HG03442 (cell line): ENCODE data around the gene LYZL1.
"Not testable (repeated sequence)": the region's sequence is repeated elsewhere in the genome, so short reads cannot be mapped to it uniquely, and the experiment has no call there.

Experiments
- ATAC-seq: cut with Tn5 transposase; IDR thresholded peaks from one replicate; pipeline ENCODE4 v1.9.1; 2021; ENCODE audit warnings: mild to moderate bottlenecking, moderate library complexity; ENCODE audit not compliant: unreplicated experiment

Gene LYZL1

DNA sequence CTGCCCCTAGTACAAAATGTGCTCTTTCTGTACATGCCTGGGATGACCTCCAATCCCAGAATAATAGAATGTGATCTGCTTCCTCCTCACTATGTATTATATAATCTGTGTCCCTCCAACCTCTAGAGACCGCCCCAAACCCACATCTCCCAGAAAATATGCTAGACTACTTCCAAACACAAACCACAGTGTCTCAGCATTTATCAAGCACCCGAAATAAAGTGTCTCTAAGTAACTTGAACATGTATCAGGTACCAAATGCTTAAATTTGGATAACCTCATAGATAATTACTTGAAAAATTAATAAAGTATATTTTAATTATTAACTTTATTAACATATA is 16.1 kb downstream of the LYZL1 start:
- ATAC-seq = no peak

DNA sequence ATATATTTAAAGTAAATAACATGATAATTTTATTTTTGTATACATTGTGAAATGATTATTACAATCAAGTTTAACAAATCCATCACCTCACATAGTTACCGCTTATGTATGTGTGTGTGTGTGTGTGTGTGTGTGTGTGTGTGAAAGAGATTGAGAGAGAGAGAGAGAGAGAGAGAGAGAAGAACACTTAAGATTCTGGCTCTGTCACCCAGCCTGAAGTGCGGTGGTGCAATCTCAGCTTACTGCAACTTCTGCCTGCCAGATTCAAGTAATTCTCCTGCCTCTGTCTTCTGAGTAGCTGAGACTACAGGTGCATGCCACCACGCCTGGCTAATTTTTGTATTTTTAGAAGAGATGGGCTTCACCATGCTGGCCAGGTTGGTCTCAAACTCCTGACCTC is 17.8 kb downstream of the LYZL1 start:
- no peak for ATAC-seq

DNA sequence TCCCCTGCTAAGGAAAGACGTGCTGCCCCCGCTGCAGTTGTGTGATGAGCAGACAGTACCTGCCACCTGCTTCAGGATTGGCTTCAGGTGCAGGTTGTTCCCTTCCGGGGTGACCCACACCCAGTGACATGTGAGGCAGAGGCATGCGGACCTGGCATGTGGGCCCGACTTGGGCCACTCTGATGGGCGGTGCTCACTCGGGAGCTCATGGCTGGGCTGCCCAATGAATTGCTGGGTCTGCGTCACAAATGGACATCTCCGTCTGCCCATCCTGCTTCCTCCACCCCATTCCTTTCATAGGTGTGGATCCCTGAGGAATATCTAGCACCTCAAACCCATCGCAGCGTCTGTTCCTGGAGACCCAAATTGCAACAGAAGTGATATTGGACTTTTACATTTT is 19.3 kb downstream of the LYZL1 start:
- not testable (repeated sequence) for ATAC-seq

DNA sequence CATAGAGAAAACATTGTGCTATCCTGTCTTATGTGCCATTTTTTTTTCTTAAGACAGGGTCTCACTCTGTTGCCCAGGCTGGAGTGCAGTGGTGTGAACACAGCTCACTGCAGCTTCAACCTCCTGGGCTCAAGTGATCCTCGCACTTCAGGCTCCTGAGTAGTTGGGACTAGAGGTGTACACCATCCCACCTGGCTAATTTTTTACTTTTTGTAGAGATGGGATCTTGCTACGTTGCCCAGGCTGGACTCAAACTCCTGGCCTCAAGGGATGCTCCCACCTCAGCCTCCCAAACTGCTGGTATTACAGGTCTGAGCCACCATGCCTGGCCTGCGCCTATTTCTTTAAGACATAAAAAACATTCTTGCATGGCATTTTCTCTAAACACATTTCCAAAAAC is 20.6 kb downstream of the LYZL1 start:
- no peak for ATAC-seq

DNA sequence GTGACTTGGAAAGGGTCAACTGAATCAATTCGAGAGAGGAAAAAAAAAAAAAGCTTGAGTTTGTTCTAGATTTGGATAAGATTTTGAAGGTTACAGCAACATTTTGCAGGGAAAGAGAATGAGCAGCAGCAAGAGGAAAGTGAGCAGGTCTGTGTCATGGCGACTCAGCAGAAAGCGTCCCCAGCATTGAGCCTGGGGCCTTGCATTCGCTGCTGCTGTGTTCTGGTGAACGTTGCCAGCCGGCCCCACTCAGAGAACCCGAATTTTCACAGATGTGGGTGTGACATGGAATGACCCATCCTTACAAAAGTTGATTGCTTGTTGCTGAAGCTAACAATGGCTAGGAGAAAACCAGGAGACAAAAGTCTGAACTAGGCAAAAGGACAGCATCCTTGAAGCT is 21.6 kb downstream of the LYZL1 start:
- ATAC-seq = not testable (repeated sequence)

DNA sequence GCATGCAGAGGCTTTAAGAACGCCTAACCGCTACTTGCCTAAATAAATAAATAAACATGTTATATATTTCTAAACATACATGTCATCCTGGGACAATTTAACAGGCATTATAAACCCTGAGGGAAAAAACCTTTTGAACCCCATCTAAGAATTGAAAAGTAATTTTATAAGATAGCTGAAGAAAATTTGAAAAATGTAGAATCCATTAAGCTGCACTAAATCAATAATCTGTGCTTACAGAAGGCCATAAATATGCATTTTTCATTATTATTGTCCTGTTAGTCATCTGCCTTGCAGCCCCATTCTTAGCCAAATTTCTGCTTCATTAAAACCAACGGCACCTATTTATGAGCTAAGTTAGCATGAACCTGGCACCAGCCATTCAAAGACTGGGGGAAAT is 24.2 kb downstream of the LYZL1 start:
- ATAC-seq = no peak

DNA sequence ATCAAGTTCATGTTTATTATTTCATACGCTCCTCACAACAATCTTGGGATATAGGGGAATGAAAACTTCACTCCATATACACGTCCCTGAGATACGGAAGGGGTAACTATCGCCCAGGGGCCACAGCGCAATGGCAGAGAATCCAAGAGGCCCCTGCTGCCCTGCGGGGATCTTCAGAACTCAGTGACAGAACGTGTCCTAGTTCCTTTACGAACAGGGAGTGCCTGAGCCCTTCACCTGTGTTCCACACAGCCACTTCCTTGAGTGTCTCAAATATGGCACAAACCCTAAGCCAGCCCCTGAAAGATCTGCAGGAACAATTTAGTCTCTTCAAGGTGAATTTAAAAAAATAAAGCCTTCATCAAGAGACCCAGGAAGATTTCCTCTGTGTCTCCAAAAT is 25.9 kb downstream of the LYZL1 start:
- no peak for ATAC-seq

DNA sequence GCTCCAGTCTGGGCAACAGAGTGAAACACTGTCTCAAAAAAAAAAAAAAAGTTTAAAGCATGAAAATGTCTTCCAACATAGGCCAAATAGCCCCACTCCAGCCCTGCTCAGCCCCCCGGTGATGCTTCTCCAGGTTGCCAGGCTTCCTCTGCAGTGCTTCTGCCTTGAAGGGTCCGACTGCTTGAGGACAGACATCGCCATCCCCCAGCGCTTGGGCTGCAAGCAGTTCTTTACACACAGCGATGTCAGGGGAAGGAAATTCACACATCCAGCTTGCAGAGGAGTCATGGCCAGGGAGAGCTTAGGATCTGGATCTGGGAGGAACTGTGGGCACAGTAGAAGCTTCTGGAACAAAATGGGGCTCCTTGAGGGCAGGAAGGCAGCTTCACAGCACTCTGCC is 26.9 kb downstream of the LYZL1 start:
- ATAC-seq = no peak

DNA sequence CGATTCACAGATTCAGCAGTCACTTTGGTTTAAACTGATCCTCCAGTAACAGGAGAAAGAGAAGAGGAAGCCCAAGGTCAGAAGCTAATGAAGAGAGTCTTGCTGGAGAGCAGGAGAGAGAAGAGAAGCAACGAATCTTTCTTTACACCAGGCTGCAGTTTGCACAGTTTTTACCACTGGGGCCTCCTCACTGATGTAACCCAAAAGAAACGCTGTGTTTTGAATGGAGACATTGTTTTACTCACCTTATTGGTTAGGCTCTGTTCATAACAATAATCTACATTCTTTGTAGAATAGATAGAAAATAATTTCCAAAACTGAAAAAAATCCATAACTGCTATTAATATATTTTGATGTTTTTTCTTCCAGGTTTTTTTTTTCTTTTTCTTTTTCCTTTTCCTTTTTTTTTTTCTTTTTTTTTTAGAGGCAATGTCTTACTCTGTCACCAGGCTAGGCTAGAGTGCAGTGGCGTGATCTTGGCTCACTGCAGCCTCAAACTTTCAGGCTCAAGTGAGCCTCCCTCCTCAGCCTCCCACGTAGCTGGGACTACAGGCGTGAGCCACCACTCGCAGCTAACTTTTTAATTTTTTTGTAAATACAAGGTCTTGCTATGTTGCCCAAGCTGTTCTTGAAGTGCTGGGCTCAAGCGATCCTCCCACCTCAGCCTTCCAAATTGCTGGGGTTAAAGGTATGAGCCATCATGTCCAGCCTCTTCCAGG is 27.6 kb downstream of the LYZL1 start:
- ATAC-seq = no peak

DNA sequence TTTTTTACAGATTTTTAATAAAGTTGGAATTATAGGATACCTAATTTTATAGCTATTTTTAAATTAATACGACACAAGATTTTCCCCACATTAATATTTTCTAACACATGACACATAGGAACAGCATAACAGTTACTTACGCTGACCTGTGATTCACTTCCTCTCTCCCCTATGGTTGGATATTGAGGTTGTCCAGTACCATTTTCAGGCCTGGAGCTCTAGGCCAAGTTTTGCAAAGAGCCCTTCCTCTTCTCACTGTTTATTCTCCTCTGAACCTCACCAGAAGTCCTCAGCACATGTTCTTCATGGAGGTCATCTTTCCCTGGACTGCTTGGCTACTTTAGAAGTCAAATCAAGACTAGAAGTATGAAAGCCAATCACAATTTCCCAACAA is 28.2 kb downstream of the LYZL1 start:
- ATAC-seq = no peak

DNA sequence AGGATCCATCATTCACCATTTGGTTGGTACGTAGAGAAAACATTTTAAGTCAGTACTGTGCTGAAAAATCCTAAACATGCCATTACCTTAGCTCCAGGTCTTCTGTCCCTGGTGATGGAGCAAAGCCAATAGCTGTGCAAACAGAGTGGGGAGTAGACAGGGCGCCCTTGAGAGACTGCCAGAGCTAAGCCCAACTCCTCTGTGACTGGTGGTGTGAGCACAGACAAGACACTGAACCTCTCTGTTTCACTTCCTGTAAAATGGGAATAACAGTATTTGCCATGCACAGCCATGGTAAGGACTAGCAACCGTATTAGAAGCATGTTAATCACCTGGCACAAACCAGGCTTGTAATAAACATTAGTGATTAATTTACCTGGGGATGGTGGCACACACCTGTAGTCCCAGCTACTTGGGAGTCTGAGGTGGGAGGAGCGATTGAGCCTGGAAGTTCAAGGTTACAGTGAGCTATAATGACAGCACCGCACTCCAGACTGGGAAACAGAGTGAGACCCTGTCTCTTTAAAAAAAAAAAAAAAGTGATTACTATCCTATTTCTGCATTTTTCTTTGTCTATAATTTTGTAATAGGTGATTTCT is 28.7 kb downstream of the LYZL1 start:
- ATAC-seq = no peak

DNA sequence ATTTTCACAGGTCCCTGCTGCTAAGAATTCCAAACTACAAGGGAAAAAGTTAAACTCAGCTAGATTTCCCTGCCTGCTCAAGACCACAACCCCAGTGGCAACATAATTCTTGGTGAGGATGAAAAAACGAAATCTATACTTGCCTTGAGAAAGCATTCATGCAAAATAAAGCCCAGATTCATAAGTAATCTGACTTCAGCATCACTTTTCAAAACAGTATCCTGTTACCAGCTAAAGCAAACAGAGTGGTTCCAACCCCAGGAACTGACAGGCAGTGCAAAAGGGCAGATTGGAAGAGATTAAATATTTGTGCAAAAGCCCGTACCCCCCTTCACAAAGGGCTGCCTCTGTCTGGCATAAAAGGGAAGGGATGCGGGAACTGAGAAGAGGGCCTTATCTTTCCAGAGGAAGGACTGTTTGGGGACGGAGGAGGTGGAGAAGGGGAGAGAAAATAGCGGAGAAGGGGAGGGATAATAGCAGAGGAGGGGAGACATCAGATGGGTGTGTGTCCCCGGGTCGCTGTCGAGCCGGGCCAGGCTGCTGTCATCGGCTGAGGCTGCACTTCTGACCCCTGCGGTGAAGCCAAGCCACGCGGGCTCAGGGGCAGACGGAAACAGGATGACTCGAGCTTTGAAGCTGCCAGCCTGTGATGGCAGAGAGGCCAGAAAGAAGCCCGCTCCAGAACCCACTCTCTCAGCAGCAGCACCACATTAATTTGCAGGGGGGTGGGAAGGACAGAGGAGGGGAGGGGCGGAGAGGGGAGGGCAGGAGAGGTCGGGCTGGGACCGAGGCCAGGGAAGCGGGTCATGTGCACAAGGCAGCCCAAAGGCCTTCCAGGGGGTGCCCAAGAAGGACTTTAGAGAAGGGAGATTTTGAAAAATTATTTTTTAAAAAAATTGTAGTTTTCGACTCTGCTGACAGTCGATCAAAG is 29.5 kb downstream of the LYZL1 start:
- not testable (repeated sequence) for ATAC-seq

DNA sequence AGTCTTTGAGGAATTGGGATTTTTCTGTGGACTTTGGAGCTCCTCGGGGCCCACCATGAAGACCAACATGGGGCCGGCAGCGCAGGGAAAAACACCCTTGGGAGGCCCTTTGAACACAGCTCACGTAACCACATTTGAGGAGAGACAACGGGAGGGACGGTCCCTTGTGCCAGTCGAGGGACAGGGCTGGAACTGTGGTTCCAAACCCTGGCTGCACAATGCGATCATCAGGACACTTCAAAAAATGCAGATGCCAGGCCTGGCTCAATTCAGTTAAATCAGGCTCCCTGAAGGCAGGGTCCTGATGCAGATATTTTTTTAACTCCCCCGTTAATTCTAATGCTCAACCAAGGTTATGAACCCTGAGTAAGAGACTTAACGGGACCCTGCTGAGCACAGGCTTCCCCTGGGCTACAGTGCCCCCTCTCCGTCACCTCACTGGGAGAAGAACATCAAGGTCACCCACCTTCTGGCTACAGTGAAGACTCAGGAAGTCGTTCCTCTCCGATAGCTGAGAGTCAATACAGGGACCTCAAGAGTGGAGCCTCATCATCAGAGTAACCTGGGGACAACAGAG is 30.4 kb downstream of the LYZL1 start:
- ATAC-seq = no peak

DNA sequence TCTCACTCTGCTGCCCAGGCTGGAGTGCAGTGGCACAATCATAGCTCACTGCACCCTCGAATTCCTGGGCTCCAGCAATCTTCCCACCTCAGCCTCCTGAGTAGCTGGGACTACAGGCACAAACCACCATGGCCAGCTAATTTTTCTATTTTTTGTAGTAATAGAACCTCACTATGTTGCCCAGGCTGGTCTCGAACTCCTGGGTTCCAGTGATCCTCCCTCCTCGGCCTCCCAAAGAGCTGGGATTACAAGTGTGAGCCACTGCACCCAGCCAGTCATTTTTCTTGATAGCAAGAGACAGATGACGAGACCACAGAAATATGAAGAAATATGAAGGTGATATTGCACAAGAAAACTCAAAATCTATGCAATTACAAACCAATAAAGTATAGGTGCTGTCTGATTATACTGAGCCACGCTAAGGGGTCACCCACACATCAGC is 31.8 kb downstream of the LYZL1 start:
- ATAC-seq = not testable (repeated sequence)

DNA sequence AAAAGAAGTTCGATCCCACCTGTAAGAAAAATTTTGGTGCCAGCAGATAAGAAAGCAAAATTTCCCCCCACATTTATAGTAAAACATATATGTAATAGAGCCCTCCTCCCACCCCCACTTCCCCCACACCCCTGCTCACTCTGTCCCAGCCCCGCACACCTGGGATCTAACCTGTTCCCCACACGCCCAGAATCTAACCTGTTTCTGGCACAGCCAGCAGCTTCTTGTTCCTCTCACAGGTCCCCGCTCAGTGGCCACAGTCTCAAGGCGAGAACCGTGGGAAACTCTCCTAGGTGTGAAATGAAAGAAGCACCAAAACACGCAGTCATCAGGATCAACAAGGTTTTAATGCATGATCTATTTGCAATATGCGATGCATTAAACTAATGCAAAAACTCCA is 32.8 kb downstream of the LYZL1 start:
- no peak for ATAC-seq

DNA sequence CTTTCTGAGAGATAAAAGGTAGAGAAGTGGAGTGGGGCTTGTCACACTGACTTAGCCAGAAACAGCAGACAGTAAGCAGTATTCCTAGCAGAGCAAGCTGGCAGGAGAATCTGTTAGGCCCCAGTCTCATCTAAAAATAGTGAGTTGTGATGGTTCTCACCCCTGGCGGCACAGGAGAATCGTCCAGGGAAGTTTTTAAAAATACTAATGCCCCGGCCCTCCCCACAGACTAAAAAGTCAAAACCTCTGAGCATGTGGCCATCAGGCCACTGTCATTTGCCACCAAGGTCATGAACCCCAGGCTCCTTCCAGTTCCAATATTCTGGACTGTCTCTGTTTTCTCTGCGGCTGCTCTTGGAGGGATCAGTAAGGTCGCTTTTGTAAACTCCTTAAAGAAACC is 34.0 kb downstream of the LYZL1 start:
- no peak for ATAC-seq

DNA sequence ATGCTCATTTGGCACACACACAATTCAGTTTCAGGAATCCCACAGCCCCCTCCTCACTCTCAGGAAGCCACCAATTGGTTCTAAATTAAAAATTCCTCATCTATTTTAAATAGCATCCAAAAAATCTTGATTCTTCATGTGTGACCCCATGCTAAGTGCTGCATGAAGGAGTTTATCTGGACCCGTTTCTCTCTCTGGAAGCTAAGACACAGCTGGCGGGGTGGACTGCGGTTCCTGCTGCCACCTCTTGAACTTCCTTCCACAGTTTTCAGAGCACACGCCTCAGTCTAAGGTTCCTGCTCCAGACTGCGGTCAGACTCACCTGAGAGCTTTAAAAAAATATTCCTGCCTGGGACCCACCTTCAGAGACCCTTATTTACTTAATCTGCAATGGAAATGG is 34.5 kb downstream of the LYZL1 start:
- ATAC-seq = no peak

DNA sequence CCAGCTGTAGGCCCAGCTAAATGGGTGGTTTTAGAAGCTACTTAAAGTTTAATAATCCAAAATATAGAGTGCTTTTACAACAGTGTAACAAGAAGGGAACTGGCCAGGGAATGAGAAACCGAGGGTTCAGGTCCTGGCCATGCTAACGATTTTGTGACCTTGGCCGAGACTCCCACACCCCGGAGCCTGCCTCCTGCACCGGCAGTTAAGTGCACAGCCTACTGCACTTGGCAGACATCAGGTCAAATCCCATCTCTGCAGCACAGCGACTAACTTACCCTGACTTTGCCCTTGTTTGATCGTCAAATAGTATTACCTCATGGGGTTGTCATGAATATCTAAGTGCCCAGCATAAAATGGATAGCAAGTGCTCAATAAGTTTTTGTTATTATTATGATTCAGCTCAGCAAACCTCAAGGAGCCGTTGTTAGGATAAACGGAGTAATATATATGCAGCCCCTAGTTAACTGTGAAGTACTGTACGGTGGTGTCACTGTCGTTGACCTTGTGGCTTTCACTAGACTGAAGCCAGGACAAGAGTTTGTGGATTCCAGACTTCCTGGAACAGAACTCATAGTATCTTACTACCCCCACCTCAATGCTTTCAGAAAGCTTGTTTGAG is 35.5 kb downstream of the LYZL1 start:
- no peak for ATAC-seq

DNA sequence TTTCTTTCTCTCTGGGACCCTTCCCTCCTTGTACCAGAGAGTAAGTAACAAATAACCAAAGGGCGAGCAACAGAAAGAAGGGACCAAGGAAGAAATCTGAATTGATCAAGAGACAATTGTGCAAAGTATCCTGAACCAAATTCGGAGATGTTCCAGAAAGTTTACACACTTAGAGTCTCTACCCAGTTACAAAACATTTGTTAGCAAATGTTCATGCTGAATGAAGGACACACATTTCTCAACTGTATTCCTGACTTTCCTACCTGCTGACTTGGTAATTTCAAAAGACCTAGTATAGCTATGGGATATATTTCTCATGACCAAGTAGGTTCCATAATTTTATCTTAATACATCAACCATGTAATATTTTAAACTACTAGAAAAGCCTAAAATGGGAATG is 37.4 kb downstream of the LYZL1 start:
- ATAC-seq = no peak

DNA sequence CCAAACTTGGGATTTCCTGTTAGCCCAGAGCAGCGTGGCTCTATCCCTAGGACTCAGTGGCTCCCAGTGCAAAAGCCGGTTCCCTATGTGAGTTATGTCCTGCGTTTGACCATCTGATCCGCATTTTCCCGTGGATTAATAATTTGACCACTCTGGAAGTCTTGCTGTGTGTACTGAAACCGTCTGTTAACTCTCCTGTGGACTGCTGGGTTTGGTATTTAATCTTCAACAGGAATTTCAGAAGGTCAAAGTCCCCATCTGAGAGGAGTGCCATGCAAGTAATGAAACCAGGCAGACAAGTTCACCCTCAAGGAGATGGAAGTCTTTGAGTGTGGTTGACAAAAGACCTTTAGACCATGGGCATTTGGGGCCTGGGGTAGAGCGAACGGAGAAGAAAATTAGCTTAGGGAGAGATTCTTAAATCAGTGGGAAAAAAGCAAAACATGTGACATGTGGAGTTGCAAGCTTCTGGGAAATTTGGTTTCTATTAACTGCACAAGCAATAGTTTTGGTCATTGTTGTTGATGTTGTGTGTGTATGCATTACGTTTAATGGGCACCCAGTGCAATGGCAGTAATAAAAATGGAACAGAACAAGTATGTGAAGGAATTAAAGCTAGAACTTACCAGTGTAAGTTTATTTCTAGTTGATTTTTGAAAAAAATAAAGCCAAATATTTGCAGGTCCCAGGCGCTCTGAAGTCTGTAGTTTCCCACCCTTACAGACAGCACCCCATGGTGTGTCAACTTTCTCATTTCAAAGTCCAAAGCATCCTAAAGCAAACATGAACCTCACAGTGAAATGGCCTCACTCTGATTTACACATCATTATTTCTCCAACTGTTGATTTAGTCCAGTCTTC is 38.2 kb downstream of the LYZL1 start:
- ATAC-seq = no peak
